ENCODE measurements around the gene MRPL50. TPM values are rescaled to one million over a fixed set of nuclear protein-coding genes. Genes with fewer than 3 reads are reported as not detected.

Gene MRPL50
- total RNA-seq, 1 donor from 2014 or later, result 11.6 TPM

- no peak for TF ChIP-seq CTCF (IDR thresholded peaks at IDR 0.05; ENCODE audit: insufficient read depth, low read length, severe bottlenecking)
Observed at GRCh38 chr9:101342595-101342994, 55.8 kb downstream of the MRPL50 start.

GRCh38 chr9:101341958-101342357, 56.5 kb downstream of the MRPL50 start:
- no peak for FAIRE-seq
- no peaks in the 10 kb centered on the region for H3K36me3 ChIP-seq (ENCODE audit: control insufficient read depth, insufficient read depth, low read length)
- H3K27me3 ChIP-seq (ENCODE audit: control insufficient read depth, insufficient read depth, low read length), result no peaks in the 10 kb centered on the region
- DNase-seq (ENCODE audit: low read depth), result no peak
- no peak overlapping the region for H3K4me3 ChIP-seq (ENCODE audit: low read depth, low read length)
- TF ChIP-seq CTCF (IDR thresholded peaks at IDR 0.05; ENCODE audit: insufficient read depth, low read length, severe bottlenecking), result no peak

More at GRCh38 chr9:101342595-101342994, 55.8 kb downstream of the MRPL50 start:
- Histone ChIP-seq H3K4me3 (ENCODE audit: low read depth, low read length) (no peak overlapping the region), H3K27me3 (ENCODE audit: control insufficient read depth, insufficient read depth, low read length) (no peaks in the 10 kb centered on the region), H3K36me3 (ENCODE audit: control insufficient read depth, insufficient read depth, low read length) (no peaks in the 10 kb centered on the region)
- FAIRE-seq (no peak), DNase-seq (ENCODE audit: low read depth) (no peak)

Other genes with a start within 250 kb of the MRPL50 start
- 0.13 and 0.26 TPM in 2 replicates for gene BAAT, start 13.6 kb downstream of the MRPL50 start, total RNA-seq
- 11.4 and 12.1 TPM in 2 replicates for gene ZNF189, start 233 bp upstream of the MRPL50 start, total RNA-seq
- gene ALDOB, start 37.2 kb upstream of the MRPL50 start, total RNA-seq, result 0.13 TPM in 1 of 2 replicates, not detected in the other
- gene RNF20, start 135.2 kb upstream of the MRPL50 start, total RNA-seq, result 37.6 and 56.3 TPM in 2 replicates
- gene PPP3R2, start 196.4 kb upstream of the MRPL50 start, total RNA-seq, result not detected in 2 replicates